ENCODE results near the gene FBXL7.

Gene FBXL7

GRCh38 chr5:15489571-15490235 lies 10.3 kb upstream of the FBXL7 start:
- H3K4me3 Mint-ChIP-seq = no peak overlapping the region
- no peaks in the 10 kb centered on the region for H3K4me1 Mint-ChIP-seq (ENCODE audit: low read depth)
- H3K27ac Mint-ChIP-seq = no peak overlapping the region
- no peaks in the 10 kb centered on the region for H3K9me3 Mint-ChIP-seq
- H3K36me3 Mint-ChIP-seq (ENCODE audit: low read depth) = no peaks in the 10 kb centered on the region
- DNase-seq = no peak
- no peaks in the 10 kb centered on the region for H3K27me3 Mint-ChIP-seq

GRCh38 chr5:15492545-15492944 lies 7.4 kb upstream of the FBXL7 start:
- no peaks in the 10 kb centered on the region for H3K36me3 Mint-ChIP-seq (ENCODE audit: low read depth)
- DNase-seq = no peak
- H3K9me3 Mint-ChIP-seq = no peaks in the 10 kb centered on the region
- no peak overlapping the region for H3K4me3 Mint-ChIP-seq
- peaks cover 1% of the 10 kb centered on the region for H3K27me3 Mint-ChIP-seq
- H3K27ac Mint-ChIP-seq = no peak overlapping the region
- H3K4me1 Mint-ChIP-seq (ENCODE audit: low read depth) = no peaks in the 10 kb centered on the region

- no peaks in the 10 kb centered on the region for H3K36me3 Mint-ChIP-seq (ENCODE audit: low read depth)
- no peak overlapping the region for H3K27ac Mint-ChIP-seq
- H3K9me3 Mint-ChIP-seq = no peaks in the 10 kb centered on the region
- peaks cover 11% of the 10 kb centered on the region for H3K27me3 Mint-ChIP-seq
- no peak overlapping the region for H3K4me3 Mint-ChIP-seq
- no peaks in the 10 kb centered on the region for H3K4me1 Mint-ChIP-seq (ENCODE audit: low read depth)
- DNase-seq = no peak
Observed at GRCh38 chr5:15493501-15493900, 6.5 kb upstream of the FBXL7 start.

- Mint-ChIP-seq H3K9me3 (peaks cover 1% of the 10 kb centered on the region), H3K4me3 (no peak overlapping the region), H3K4me1 (ENCODE audit: low read depth) (no peaks in the 10 kb centered on the region), H3K36me3 (ENCODE audit: low read depth) (no peaks in the 10 kb centered on the region), H3K27me3 (peaks cover 21% of the 10 kb centered on the region), H3K27ac (no peak overlapping the region)
- DNase-seq = no peak
Observed at GRCh38 chr5:15495026-15495425, 5.0 kb upstream of the FBXL7 start.

GRCh38 chr5:15496886-15497285 lies 3.1 kb upstream of the FBXL7 start:
- Mint-ChIP-seq H3K27me3 (peaks cover 35% of the 10 kb centered on the region), H3K9me3 (peaks cover 1% of the 10 kb centered on the region), H3K4me1 (ENCODE audit: low read depth) (peaks cover 3% of the 10 kb centered on the region), H3K36me3 (ENCODE audit: low read depth) (no peaks in the 10 kb centered on the region), H3K27ac (no peak overlapping the region), H3K4me3 (no peak overlapping the region)
- no peak for DNase-seq

GRCh38 chr5:15500325-15501001 lies 483 bp downstream of the FBXL7 start:
- H3K4me1 Mint-ChIP-seq (ENCODE audit: low read depth) = peaks cover 3% of the 10 kb centered on the region
- DNase-seq = no peak
- no peak overlapping the region for H3K4me3 Mint-ChIP-seq
- H3K36me3 Mint-ChIP-seq (ENCODE audit: low read depth) = no peaks in the 10 kb centered on the region
- H3K9me3 Mint-ChIP-seq = peaks cover 3% of the 10 kb centered on the region
- H3K27ac Mint-ChIP-seq = no peak overlapping the region
- H3K27me3 Mint-ChIP-seq = peaks cover 58% of the 10 kb centered on the region

- no peak overlapping the region for H3K4me3 Mint-ChIP-seq
- H3K27me3 Mint-ChIP-seq = peaks cover 58% of the 10 kb centered on the region
- peaks cover 3% of the 10 kb centered on the region for H3K4me1 Mint-ChIP-seq (ENCODE audit: low read depth)
- peaks cover 3% of the 10 kb centered on the region for H3K9me3 Mint-ChIP-seq
- no peak for DNase-seq
- H3K36me3 Mint-ChIP-seq (ENCODE audit: low read depth) = no peaks in the 10 kb centered on the region
- no peak overlapping the region for H3K27ac Mint-ChIP-seq
Observed at GRCh38 chr5:15501091-15501791, 1.3 kb downstream of the FBXL7 start.

GRCh38 chr5:15502208-15502607 lies 2.2 kb downstream of the FBXL7 start:
- DNase-seq = no peak
- Mint-ChIP-seq H3K27me3 (peaks cover 58% of the 10 kb centered on the region), H3K36me3 (ENCODE audit: low read depth) (no peaks in the 10 kb centered on the region), H3K4me3 (no peak overlapping the region), H3K27ac (no peak overlapping the region), H3K9me3 (peaks cover 6% of the 10 kb centered on the region), H3K4me1 (ENCODE audit: low read depth) (peaks cover 3% of the 10 kb centered on the region)

GRCh38 chr5:15506146-15506545 lies 6.2 kb downstream of the FBXL7 start:
- peaks cover 30% of the 10 kb centered on the region for H3K27me3 Mint-ChIP-seq
- H3K4me3 Mint-ChIP-seq = no peak overlapping the region
- no peaks in the 10 kb centered on the region for H3K4me1 Mint-ChIP-seq (ENCODE audit: low read depth)
- DNase-seq = no peak
- no peak overlapping the region for H3K27ac Mint-ChIP-seq
- H3K9me3 Mint-ChIP-seq = peaks cover 4% of the 10 kb centered on the region
- no peaks in the 10 kb centered on the region for H3K36me3 Mint-ChIP-seq (ENCODE audit: low read depth)

- Mint-ChIP-seq H3K4me1 (ENCODE audit: low read depth) (no peaks in the 10 kb centered on the region), H3K27ac (no peak overlapping the region), H3K27me3 (peaks cover 22% of the 10 kb centered on the region), H3K36me3 (ENCODE audit: low read depth) (no peaks in the 10 kb centered on the region), H3K4me3 (no peak overlapping the region), H3K9me3 (peaks cover 4% of the 10 kb centered on the region)
- DNase-seq = no peak
Observed at GRCh38 chr5:15506897-15507296, 6.9 kb downstream of the FBXL7 start.

- H3K4me3 Mint-ChIP-seq = no peak overlapping the region
- no peaks in the 10 kb centered on the region for H3K4me1 Mint-ChIP-seq (ENCODE audit: low read depth)
- H3K9me3 Mint-ChIP-seq = peaks cover 2% of the 10 kb centered on the region
- no peaks in the 10 kb centered on the region for H3K27me3 Mint-ChIP-seq
- DNase-seq = no peak
- H3K36me3 Mint-ChIP-seq (ENCODE audit: low read depth) = no peaks in the 10 kb centered on the region
- H3K27ac Mint-ChIP-seq = no peak overlapping the region
Observed at GRCh38 chr5:15510092-15510491, 10.1 kb downstream of the FBXL7 start.

- no peak for DNase-seq
- H3K27ac Mint-ChIP-seq = no peak overlapping the region
- H3K4me3 Mint-ChIP-seq = no peak overlapping the region
- H3K4me1 Mint-ChIP-seq (ENCODE audit: low read depth) = no peaks in the 10 kb centered on the region
- no peaks in the 10 kb centered on the region for H3K36me3 Mint-ChIP-seq (ENCODE audit: low read depth)
- H3K27me3 Mint-ChIP-seq = no peaks in the 10 kb centered on the region
- peaks cover 2% of the 10 kb centered on the region for H3K9me3 Mint-ChIP-seq
Observed at GRCh38 chr5:15510831-15511230, 10.9 kb downstream of the FBXL7 start.

GRCh38 chr5:15513431-15513830 lies 13.5 kb downstream of the FBXL7 start:
- Mint-ChIP-seq H3K36me3 (ENCODE audit: low read depth) (no peaks in the 10 kb centered on the region), H3K27ac (no peak overlapping the region), H3K27me3 (no peaks in the 10 kb centered on the region), H3K4me1 (ENCODE audit: low read depth) (no peaks in the 10 kb centered on the region), H3K4me3 (no peak overlapping the region), H3K9me3 (peaks cover 3% of the 10 kb centered on the region)
- no peak for DNase-seq

GRCh38 chr5:15513911-15514310 lies 13.9 kb downstream of the FBXL7 start:
- no peaks in the 10 kb centered on the region for H3K27me3 Mint-ChIP-seq
- no peak overlapping the region for H3K4me3 Mint-ChIP-seq
- DNase-seq = no peak
- no peak overlapping the region for H3K27ac Mint-ChIP-seq
- no peaks in the 10 kb centered on the region for H3K4me1 Mint-ChIP-seq (ENCODE audit: low read depth)
- no peaks in the 10 kb centered on the region for H3K36me3 Mint-ChIP-seq (ENCODE audit: low read depth)
- H3K9me3 Mint-ChIP-seq = peaks cover 3% of the 10 kb centered on the region

- no peak for DNase-seq
Observed at GRCh38 chr5:15515229-15515628, 15.2 kb downstream of the FBXL7 start.

More at GRCh38 chr5:15515229-15515628, 15.2 kb downstream of the FBXL7 start:
- H3K9me3 Mint-ChIP-seq = peaks cover 3% of the 10 kb centered on the region
- H3K36me3 Mint-ChIP-seq (ENCODE audit: low read depth) = no peaks in the 10 kb centered on the region
- H3K27ac Mint-ChIP-seq = no peak overlapping the region
- H3K4me1 Mint-ChIP-seq (ENCODE audit: low read depth) = no peaks in the 10 kb centered on the region
- H3K27me3 Mint-ChIP-seq = no peaks in the 10 kb centered on the region
- H3K4me3 Mint-ChIP-seq = no peak overlapping the region
